Caki2 (cell line): Measurements from ENCODE around the gene POTEE. TPM values are rescaled to one million over a fixed set of nuclear protein-coding genes. Genes with fewer than 3 reads are reported as not detected.

Experiments used
- total RNA-seq: library from RNA; depleted of rRNA; stranded (reverse); fragments of >200 nt; shearing (Covaris generic); gene quantifications from 2 replicates; pipeline ENCODE4 v1.2.3, GENCODE V29; 2014; ENCODE audit warnings: low replicate concordance; rRNA removed

POTEE gene
- total RNA-seq, 1 experiment from 2014 or later, result 0.10 TPM

Other genes with a start within 250 kb of the POTEE start
- 108 and 133 TPM in 2 replicates for gene FAM168B, start 116.1 kb upstream of the POTEE start, total RNA-seq
- 116 and 147 TPM in 2 replicates for gene PLEKHB2, start 104.2 kb upstream of the POTEE start, total RNA-seq
- gene RAB6D, start 154.6 kb downstream of the POTEE start, total RNA-seq, result not detected in 2 replicates